Measurements from ENCODE around the gene ZNF334.

The ZNF334 gene

GRCh38 chr20:46456255-46457028, 56.9 kb downstream of the ZNF334 start:
- no peak for TF ChIP-seq CTCF (IDR thresholded peaks at IDR 0.05; ENCODE audit: low read depth, low read length, missing control alignments)
- no peak for DNase-seq (ENCODE audit: low read depth)
- H3K4me3 ChIP-seq (ENCODE audit: low read depth, low read length): no peak overlapping the region

DNA sequence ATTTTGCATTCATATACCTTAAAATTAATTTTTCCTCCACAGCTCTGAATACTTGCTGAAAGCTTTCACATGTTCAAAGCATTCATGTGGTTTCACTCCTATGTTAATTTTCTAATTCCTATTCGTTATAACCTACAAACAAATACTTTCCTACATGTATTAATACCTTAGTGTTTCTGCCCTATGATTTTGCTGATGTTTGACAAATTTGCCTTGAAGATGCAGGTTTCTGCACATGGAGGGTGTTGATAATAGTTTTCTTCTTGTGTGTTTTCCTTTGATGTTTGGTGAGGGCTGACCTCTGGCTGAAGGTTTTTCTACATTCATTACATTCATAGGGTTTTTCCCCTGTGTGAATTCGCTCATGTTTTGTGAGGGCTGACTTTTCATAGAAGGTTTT, 57.6 kb downstream of the ZNF334 start:
- TF ChIP-seq CTCF (IDR thresholded peaks at IDR 0.05; ENCODE audit: low read depth, low read length, missing control alignments): no peak
- no peak overlapping the region for H3K4me3 ChIP-seq (ENCODE audit: low read depth, low read length)
- DNase-seq (ENCODE audit: low read depth): no peak
